Measurements from ENCODE around the gene C1QTNF12. TPM values are rescaled to one million over a fixed set of nuclear protein-coding genes. Genes with fewer than 3 reads are reported as not detected.

Gene C1QTNF12
- total RNA-seq, 4 donors from 2014 or later = 0.33 to 0.52 TPM; not detected in 2

DNA sequence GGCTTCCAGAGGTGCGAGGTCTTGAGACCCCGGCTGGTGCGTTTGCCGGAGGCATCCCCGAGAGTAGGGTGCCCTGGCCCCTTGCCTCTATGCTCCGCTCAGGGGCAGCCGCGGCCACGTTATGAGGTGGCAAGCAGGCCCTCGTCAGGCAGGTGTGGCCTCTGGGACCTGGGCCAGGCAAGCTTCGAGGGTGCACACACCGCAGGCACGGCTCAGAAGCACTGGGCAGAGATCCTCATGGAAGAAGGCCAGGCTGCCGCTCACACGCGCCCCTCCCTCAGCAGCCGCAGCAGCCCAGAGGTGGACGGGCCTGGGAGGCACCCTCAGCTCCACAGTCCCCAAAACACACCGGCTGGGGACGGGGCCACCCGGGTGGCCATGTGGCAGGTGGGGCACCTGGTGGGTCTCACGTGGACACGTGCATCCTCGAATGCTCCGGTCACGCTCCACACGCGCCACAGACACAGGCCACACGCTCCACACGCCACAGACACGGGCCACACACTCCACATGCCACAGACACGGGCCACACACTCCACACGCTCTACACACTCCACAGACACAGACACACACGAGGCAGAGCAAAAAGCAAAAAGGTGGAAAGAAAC is 21.2 kb downstream of the C1QTNF12 start:
- no peak for TF ChIP-seq EP300 (IDR thresholded peaks at IDR 0.05)
- TF ChIP-seq, protein P1, sequence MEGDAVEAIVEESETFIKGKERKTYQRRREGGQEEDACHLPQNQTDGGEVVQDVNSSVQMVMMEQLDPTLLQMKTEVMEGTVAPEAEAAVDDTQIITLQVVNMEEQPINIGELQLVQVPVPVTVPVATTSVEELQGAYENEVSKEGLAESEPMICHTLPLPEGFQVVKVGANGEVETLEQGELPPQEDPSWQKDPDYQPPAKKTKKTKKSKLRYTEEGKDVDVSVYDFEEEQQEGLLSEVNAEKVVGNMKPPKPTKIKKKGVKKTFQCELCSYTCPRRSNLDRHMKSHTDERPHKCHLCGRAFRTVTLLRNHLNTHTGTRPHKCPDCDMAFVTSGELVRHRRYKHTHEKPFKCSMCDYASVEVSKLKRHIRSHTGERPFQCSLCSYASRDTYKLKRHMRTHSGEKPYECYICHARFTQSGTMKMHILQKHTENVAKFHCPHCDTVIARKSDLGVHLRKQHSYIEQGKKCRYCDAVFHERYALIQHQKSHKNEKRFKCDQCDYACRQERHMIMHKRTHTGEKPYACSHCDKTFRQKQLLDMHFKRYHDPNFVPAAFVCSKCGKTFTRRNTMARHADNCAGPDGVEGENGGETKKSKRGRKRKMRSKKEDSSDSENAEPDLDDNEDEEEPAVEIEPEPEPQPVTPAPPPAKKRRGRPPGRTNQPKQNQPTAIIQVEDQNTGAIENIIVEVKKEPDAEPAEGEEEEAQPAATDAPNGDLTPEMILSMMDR (IDR thresholded peaks at IDR 0.05) = no peak
- no peak for TF ChIP-seq POLR2A (IDR thresholded peaks at IDR 0.05; ENCODE audit: low read depth)
- TF ChIP-seq POLR2AphosphoS5 (IDR thresholded peaks at IDR 0.05) = no peak
- Histone ChIP-seq H3K27me3 (no peaks in the 10 kb centered on the region), H3K4me1 (peaks cover 15 to 45% (median 31%) of the 10 kb centered on the region in 4 donors), H3K4me3 (no peak overlapping the region), H3K27ac (replicated peaks in 1 of 4) (no peak overlapping the region), H3K36me3 (peaks cover 59 to 90% (median 86%) of the 10 kb centered on the region in 4 donors), H3K9me3 (no peaks in the 10 kb centered on the region)
- DNase-seq (ENCODE audit: extremely low spot score) = no peak
- WGBS = 94% methylated on average over 26 of the region's 34 CpGs
- intact Hi-C loops (cut with DNase I) = no loop called here

DNA sequence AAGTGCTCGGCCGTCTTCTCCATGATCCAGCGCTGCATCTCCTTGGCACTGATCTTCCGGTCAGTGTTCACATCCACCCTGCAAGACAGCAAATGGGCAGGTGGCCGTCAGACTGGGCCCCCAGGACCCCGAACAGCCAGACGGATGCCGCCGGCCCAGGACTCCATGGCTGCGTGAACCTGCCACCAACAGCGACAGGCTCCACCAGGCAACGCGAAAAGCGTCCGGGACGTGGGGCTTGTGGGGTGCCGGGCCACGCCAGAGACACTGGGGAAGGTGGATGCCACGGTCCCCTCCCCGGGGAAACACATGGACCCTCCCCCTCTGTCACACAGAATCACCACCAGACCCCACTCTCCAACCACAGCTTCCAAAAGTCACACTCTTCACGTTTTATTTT is 22.6 kb downstream of the C1QTNF12 start:
- H3K27ac ChIP-seq (replicated peaks in 1 of 4) = no peak overlapping the region
- H3K4me3 ChIP-seq = no peak overlapping the region
- no peaks in the 10 kb centered on the region for H3K27me3 ChIP-seq
- WGBS = 94% methylated on average over 17 of the region's 21 CpGs
- no peaks in the 10 kb centered on the region for H3K9me3 ChIP-seq
- H3K4me1 ChIP-seq = peaks cover under 1 to 31% (median 16%) of the 10 kb centered on the region in 4 donors
- peaks cover 61 to 100% (median 98%) of the 10 kb centered on the region in 4 donors for H3K36me3 ChIP-seq
- intact Hi-C loops (cut with DNase I) = no loop called here
- DNase-seq (ENCODE audit: extremely low spot score) = no peak
- TF ChIP-seq, protein P1 (IDR thresholded peaks at IDR 0.05) = no peak
- TF ChIP-seq POLR2AphosphoS5 (IDR thresholded peaks at IDR 0.05) = no peak

DNA sequence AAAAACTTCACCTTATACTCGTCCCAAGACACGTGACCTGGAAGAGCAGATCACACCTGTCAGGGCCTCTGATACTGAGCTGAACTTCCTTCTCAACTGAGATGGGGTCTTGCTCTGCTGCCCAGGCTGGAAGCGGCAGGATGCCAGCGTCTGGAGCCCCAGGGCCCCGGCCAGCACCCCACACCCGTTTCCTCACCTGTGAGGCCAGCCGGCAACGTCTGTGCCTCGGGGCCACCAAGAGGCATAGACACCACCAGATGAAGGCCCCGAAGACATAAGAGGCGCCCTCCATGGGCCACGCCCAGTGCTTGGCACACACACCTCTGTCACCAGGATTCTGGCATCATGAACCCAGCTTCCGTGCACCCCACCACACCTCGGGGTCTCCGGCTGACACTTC is 23.2 kb downstream of the C1QTNF12 start:
- peaks cover 67 to 100% (median 98%) of the 10 kb centered on the region in 4 donors for H3K36me3 ChIP-seq
- no peak overlapping the region for H3K4me3 ChIP-seq
- DNase-seq (ENCODE audit: extremely low spot score) = no peak
- no peaks in the 10 kb centered on the region for H3K9me3 ChIP-seq
- TF ChIP-seq POLR2AphosphoS5 (IDR thresholded peaks at IDR 0.05) = no peak
- no peak for TF ChIP-seq POLR2A (IDR thresholded peaks at IDR 0.05; ENCODE audit: low read depth)
- TF ChIP-seq, protein P1 (IDR thresholded peaks at IDR 0.05) = no peak
- no peak for TF ChIP-seq EP300 (IDR thresholded peaks at IDR 0.05)
- no peaks in the 10 kb centered on the region for H3K27me3 ChIP-seq
- no peak overlapping the region for H3K27ac ChIP-seq (replicated peaks in 1 of 4)
- 92% methylated on average over 15 of the region's 15 CpGs for WGBS
- intact Hi-C loops (cut with DNase I) = no loop called here
- H3K4me1 ChIP-seq = peaks cover 0 to 25% (median 12%) of the 10 kb centered on the region in 4 donors

DNA sequence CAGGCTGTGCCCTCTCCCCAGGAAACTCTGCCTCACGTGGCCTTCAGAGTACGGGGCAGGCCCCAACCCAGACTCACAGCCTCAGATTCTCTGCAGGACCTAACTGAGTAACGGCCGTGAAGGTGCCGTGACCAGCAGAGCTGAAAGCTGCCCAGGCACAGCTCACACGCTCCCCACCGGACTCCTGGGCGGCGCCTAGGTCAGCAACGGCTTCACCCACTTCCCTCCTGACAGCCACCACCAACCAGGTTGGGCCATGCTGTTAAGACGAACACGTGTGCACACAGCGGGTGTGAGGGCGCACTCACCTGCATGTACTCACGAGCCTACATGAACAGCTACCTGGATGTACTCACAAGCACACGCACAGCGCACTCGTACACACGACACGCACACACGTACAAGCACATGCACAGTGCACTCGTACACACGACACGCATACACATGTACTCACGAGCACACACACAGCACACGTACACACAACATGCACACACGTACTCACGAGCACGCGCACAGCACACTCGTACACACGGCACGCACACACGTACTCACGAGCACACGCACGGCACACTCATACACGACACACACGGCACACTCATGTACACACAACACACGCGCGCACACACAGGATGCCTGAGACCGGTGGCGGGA is 23.8 kb downstream of the C1QTNF12 start:
- Histone ChIP-seq H3K4me1 (peaks cover 0 to 19% (median 9%) of the 10 kb centered on the region in 4 donors), H3K36me3 (peaks cover 68 to 100% (median 98%) of the 10 kb centered on the region in 4 donors), H3K4me3 (no peak overlapping the region), H3K27ac (replicated peaks in 1 of 4) (no peak overlapping the region), H3K27me3 (no peaks in the 10 kb centered on the region), H3K9me3 (no peaks in the 10 kb centered on the region)
- DNase-seq (ENCODE audit: extremely low spot score) = no peak
- 96% methylated on average over 36 of the region's 44 CpGs for WGBS
- no peak for TF ChIP-seq EP300 (IDR thresholded peaks at IDR 0.05)
- TF ChIP-seq, protein P1 (IDR thresholded peaks at IDR 0.05) = no peak
- TF ChIP-seq POLR2A (IDR thresholded peaks at IDR 0.05; ENCODE audit: low read depth) = no peak
- TF ChIP-seq POLR2AphosphoS5 (IDR thresholded peaks at IDR 0.05) = no peak
- intact Hi-C loops (cut with DNase I) = no loop called here
